Measurements from ENCODE around the gene FBXW8.
A peak's percentile ranks its signal among the peaks of the same experiment; 100 is the strongest.

The FBXW8 gene, protein sequence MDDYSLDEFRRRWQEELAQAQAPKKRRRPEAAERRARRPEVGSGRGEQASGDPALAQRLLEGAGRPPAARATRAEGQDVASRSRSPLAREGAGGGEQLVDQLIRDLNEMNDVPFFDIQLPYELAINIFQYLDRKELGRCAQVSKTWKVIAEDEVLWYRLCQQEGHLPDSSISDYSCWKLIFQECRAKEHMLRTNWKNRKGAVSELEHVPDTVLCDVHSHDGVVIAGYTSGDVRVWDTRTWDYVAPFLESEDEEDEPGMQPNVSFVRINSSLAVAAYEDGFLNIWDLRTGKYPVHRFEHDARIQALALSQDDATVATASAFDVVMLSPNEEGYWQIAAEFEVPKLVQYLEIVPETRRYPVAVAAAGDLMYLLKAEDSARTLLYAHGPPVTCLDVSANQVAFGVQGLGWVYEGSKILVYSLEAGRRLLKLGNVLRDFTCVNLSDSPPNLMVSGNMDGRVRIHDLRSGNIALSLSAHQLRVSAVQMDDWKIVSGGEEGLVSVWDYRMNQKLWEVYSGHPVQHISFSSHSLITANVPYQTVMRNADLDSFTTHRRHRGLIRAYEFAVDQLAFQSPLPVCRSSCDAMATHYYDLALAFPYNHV

DNA sequence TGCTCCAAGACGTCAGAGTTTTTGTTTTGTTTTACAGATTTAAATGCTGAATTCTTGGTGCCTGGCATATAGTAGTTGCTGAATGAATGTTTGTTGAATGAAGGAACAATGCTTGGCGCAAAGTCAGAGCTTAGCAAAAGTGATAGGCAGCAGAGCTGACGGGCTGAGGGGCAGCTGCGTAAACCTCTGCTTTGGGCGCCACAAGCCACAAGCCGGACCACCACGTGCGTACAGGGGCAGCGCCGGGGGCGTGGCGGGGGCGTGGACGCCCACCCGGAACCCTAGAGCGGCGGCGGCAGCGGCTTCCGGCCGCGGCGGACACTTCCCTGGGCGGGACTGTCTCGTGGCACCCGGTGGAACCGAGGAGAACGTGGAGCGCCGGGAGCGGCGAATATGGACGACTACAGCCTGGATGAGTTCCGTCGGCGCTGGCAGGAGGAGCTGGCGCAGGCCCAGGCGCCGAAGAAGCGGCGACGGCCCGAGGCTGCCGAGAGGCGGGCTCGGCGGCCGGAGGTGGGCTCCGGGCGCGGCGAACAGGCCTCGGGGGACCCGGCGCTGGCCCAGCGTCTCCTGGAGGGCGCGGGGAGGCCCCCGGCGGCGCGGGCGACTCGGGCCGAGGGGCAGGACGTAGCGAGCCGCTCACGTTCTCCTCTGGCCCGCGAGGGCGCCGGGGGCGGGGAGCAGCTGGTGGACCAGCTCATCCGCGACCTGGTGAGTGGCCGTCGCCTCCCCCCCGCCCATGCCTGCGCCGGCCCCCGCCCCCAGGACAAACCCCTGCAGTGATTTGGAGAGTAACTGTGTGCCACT lies at the start of gene FBXW8:
TSS of gene FBXW8 (plus strand) at position 306 of the 807 bp plus-strand sequence. CDS start at position 394, 88 bp downstream.
- no peaks in the 10 kb centered on the region for H3K36me3 ChIP-seq (ENCODE audit: control insufficient read depth in 1 of 2, insufficient read depth in 2 of 2, low read length in 2 of 2)
- peaks cover 0 to 11% of the 10 kb centered on the region in 2 donors for H3K4me1 ChIP-seq (ENCODE audit: control insufficient read depth in 1 of 2, insufficient read depth in 2 of 2, low read length in 2 of 2)
- H3K4me3 ChIP-seq (ENCODE audit: low read depth in 1 of 2, low read length in 2 of 2), result peak within 1 kb of the TSS; percentile 69 to 86
- H3K27me3 ChIP-seq (ENCODE audit: low read depth, low read length), result no peaks in the 10 kb centered on the region
- peak within 1 kb of the TSS; percentile 23 for H3K27ac ChIP-seq (ENCODE audit: low read length)
- H3K9me3 ChIP-seq (ENCODE audit: control insufficient read depth in 1 of 2, low read length in 2 of 2), result no peaks in the 10 kb centered on the region

DNA sequence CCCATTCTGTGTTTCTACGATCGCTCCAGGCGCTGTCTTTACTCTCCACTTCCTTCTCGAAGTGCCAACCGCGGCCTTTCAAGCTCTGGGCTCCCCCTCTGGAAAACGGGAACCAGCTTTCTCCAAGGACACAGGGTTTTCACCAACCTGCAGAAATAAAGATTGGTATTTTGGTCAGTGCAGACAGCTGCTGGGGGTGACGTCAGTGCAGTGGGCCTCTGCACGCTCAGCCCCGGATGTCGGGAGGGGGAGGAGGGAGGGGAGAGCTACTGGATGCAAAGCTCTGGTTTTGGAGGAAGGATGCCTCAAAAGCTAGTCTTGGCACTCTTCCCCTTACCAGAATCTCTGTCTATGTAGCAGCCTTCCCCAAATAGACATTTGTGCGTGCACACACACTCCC lies 49.4 kb upstream of the FBXW8 start:
- H3K4me3 ChIP-seq (ENCODE audit: low read depth in 1 of 2, low read length in 2 of 2), result no peak overlapping the region
- no peaks in the 10 kb centered on the region for H3K9me3 ChIP-seq (ENCODE audit: control insufficient read depth in 1 of 2, low read length in 2 of 2)
- H3K36me3 ChIP-seq (ENCODE audit: control insufficient read depth in 1 of 2, insufficient read depth in 2 of 2, low read length in 2 of 2), result no peaks in the 10 kb centered on the region
- no peaks in the 10 kb centered on the region for H3K27me3 ChIP-seq (ENCODE audit: low read depth, low read length)
- H3K27ac ChIP-seq (ENCODE audit: low read length), result no peak overlapping the region
- peaks cover 0 to 6% of the 10 kb centered on the region in 2 donors for H3K4me1 ChIP-seq (ENCODE audit: control insufficient read depth in 1 of 2, insufficient read depth in 2 of 2, low read length in 2 of 2)

DNA sequence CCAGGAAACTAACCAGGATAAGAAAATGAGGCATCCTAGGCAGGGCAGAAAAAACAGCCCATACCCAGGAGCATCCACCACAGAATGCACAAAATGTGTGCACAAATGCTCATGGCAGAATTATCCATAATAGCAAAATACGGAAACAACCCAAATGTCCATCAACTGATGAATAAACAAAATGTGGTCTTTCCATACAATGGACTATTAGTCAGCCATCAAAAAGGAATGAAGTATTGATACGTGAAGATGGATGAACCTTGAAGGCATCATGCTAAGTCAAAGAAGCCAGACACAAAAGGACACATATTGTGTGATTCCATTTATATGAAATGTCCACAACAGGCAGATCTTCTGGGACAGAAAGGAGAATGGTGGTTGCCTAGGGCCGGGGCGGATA lies 48.6 kb upstream of the FBXW8 start:
- Histone ChIP-seq H3K4me3 (ENCODE audit: low read depth in 1 of 2, low read length in 2 of 2) (no peak overlapping the region), H3K27ac (ENCODE audit: low read length) (no peak overlapping the region), H3K36me3 (ENCODE audit: control insufficient read depth in 1 of 2, insufficient read depth in 2 of 2, low read length in 2 of 2) (no peaks in the 10 kb centered on the region), H3K27me3 (ENCODE audit: low read depth, low read length) (no peaks in the 10 kb centered on the region), H3K9me3 (ENCODE audit: control insufficient read depth in 1 of 2, low read length in 2 of 2) (no peaks in the 10 kb centered on the region), H3K4me1 (ENCODE audit: control insufficient read depth in 1 of 2, insufficient read depth in 2 of 2, low read length in 2 of 2) (peaks cover 0 to 6% of the 10 kb centered on the region in 2 donors)

DNA sequence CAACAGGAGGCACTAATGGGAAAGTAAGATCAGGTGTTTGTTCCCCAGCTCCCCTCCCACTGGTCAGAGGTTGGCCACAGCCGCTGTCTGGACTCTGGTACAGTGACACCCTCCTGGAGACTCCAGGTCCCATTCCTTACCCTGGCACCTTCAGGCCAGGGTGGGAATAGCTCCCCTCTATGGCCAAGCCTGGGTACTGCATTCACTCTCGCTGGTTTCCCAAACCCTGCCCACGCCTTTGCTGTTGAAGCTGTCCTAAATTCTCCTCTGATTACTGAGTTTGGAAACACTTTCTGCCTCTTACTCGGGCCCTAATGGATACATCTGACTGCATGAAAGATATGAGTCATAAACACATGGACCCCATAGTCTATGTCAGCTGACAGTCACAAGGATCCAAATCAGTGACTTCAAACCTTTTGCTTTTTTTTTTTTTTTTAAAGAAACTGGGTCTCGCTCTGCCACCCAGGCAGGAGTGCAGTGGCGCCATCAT lies 47.4 kb upstream of the FBXW8 start:
- Histone ChIP-seq H3K27me3 (ENCODE audit: low read depth, low read length) (no peaks in the 10 kb centered on the region), H3K9me3 (ENCODE audit: control insufficient read depth in 1 of 2, low read length in 2 of 2) (no peaks in the 10 kb centered on the region), H3K4me3 (ENCODE audit: low read depth in 1 of 2, low read length in 2 of 2) (no peak overlapping the region), H3K4me1 (ENCODE audit: control insufficient read depth in 1 of 2, insufficient read depth in 2 of 2, low read length in 2 of 2) (peaks cover 0 to 3% of the 10 kb centered on the region in 2 donors), H3K27ac (ENCODE audit: low read length) (no peak overlapping the region), H3K36me3 (ENCODE audit: control insufficient read depth in 1 of 2, insufficient read depth in 2 of 2, low read length in 2 of 2) (no peaks in the 10 kb centered on the region)

DNA sequence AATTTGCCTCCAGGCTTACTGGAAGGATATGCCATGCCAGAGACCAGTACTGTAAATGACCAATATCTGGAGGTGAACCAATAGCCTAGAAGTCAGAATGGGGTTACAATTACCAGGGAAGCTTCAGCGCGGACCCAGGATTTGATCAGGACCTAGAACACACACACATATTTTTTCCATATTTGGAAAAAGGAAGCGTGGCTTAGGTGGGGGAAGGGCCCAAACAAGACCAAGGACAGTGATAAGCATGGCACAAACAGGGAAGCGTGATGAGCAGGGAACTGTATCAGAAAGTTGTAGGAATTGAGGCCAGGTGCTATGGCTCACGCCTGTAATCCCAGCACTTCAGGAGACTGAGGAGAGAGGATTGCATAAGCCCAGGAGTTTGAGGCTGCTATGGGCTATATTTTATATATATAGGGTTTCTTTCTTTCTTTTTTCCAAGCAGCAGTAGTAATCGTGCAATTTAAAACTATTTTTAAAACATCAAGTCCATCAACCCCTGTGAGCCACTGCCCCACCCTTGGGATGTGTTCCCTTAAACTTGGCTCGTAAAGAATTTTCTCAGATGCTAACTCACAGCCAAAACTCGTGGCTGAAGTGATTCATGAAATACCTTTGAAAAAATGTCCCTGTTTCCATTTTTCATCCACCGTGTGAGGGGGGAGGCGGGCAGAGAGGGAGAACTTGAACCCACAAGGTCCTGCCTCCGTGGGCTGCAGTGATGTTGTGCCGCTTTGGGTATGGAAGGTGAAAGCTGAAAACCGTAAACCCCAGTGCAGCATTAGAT lies 46.2 kb upstream of the FBXW8 start:
- Histone ChIP-seq H3K36me3 (ENCODE audit: control insufficient read depth in 1 of 2, insufficient read depth in 2 of 2, low read length in 2 of 2) (no peaks in the 10 kb centered on the region), H3K4me3 (ENCODE audit: low read depth in 1 of 2, low read length in 2 of 2) (no peak overlapping the region), H3K4me1 (ENCODE audit: control insufficient read depth in 1 of 2, insufficient read depth in 2 of 2, low read length in 2 of 2) (peaks cover 0 to 3% of the 10 kb centered on the region in 2 donors), H3K9me3 (ENCODE audit: control insufficient read depth in 1 of 2, low read length in 2 of 2) (no peaks in the 10 kb centered on the region), H3K27me3 (ENCODE audit: low read depth, low read length) (no peaks in the 10 kb centered on the region), H3K27ac (ENCODE audit: low read length) (no peak overlapping the region)

DNA sequence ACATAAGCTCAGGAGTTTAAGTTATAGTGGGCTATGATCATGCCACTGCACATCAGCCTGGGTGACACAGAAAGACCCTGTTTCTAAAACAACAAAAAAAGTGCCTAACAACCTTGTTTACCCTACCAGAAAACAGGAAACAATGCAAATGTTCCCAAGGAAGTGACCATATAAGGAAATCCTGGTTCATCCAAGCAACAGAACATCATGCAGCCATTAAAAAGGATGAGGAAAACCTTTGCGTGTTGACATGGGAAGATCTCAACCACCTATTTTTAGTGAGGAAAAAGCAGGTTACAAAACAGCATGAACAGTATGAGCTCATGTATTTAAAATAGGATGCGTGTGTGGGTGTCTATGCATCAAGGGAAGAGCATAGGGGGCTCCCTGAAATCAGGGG lies 43.2 kb upstream of the FBXW8 start:
- Histone ChIP-seq H3K27me3 (ENCODE audit: low read depth, low read length) (no peaks in the 10 kb centered on the region), H3K4me3 (ENCODE audit: low read depth in 1 of 2, low read length in 2 of 2) (no peak overlapping the region), H3K9me3 (ENCODE audit: control insufficient read depth in 1 of 2, low read length in 2 of 2) (no peaks in the 10 kb centered on the region), H3K4me1 (ENCODE audit: control insufficient read depth in 1 of 2, insufficient read depth in 2 of 2, low read length in 2 of 2) (no peaks in the 10 kb centered on the region), H3K36me3 (ENCODE audit: control insufficient read depth in 1 of 2, insufficient read depth in 2 of 2, low read length in 2 of 2) (no peaks in the 10 kb centered on the region), H3K27ac (ENCODE audit: low read length) (no peak overlapping the region)

DNA sequence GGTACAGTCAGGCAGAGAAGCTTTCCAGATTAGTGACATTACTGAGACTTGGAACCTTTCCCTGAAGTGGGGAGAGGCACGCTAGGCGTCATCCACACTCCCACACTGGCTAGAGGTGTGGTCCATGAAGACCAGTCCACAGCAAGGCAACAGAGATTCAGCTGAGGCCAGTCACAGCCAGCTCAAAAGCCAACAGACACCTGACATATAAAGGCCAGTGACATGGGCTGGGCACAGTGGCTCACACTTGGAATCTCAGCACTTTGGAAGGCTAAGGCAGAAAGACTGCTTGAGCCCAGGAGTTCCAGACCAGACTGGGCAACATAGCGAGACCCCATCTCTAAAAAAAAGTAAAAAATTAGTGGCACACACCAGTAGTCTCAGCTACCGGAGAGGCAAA lies 40.4 kb upstream of the FBXW8 start:
- no peaks in the 10 kb centered on the region for H3K27me3 ChIP-seq (ENCODE audit: low read depth, low read length)
- no peak overlapping the region for H3K4me3 ChIP-seq (ENCODE audit: low read depth in 1 of 2, low read length in 2 of 2)
- H3K36me3 ChIP-seq (ENCODE audit: control insufficient read depth in 1 of 2, insufficient read depth in 2 of 2, low read length in 2 of 2), result no peaks in the 10 kb centered on the region
- peaks cover 5 to 14% of the 10 kb centered on the region in 2 donors for H3K9me3 ChIP-seq (ENCODE audit: control insufficient read depth in 1 of 2, low read length in 2 of 2)
- H3K4me1 ChIP-seq (ENCODE audit: control insufficient read depth in 1 of 2, insufficient read depth in 2 of 2, low read length in 2 of 2), result no peaks in the 10 kb centered on the region
- H3K27ac ChIP-seq (ENCODE audit: low read length), result no peak overlapping the region

DNA sequence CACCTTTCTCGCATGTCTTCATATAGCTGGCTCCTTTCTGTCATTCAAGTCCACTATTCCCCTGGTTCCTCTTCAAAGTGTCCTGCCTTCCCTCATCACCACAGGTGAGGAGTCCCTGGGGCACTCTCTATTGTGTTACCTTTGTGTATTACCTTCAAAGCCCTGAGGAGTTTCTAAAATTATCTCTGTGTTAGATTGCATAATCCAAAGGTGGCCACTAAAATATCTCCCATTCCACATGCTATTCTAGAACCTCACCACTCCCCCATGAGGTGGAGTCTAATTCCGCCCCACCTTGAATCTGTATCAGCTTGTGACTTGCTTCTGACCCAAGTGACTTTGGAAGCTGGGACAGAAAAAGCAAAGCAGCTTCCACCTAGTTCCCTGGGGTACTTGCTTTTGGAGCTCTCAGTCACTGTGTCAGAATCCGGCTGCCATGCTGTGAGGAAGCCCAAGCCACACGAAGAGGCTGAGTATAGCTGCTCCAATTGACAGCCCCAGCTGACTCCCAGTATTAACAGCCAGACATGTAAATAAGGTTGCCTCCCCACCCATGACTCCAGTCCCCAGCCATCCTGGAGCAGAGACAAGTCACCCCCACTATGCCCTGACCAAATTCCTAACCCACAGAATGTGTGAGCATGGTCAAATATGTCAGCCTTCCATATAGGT lies 36.3 kb upstream of the FBXW8 start:
- Histone ChIP-seq H3K27ac (ENCODE audit: low read length) (no peak overlapping the region), H3K36me3 (ENCODE audit: control insufficient read depth in 1 of 2, insufficient read depth in 2 of 2, low read length in 2 of 2) (no peaks in the 10 kb centered on the region), H3K9me3 (ENCODE audit: control insufficient read depth in 1 of 2, low read length in 2 of 2) (peaks cover 5 to 14% of the 10 kb centered on the region in 2 donors), H3K4me1 (ENCODE audit: control insufficient read depth in 1 of 2, insufficient read depth in 2 of 2, low read length in 2 of 2) (peaks cover 0 to 18% of the 10 kb centered on the region in 2 donors), H3K27me3 (ENCODE audit: low read depth, low read length) (peaks cover 21% of the 10 kb centered on the region), H3K4me3 (ENCODE audit: low read depth in 1 of 2, low read length in 2 of 2) (no peak overlapping the region)

DNA sequence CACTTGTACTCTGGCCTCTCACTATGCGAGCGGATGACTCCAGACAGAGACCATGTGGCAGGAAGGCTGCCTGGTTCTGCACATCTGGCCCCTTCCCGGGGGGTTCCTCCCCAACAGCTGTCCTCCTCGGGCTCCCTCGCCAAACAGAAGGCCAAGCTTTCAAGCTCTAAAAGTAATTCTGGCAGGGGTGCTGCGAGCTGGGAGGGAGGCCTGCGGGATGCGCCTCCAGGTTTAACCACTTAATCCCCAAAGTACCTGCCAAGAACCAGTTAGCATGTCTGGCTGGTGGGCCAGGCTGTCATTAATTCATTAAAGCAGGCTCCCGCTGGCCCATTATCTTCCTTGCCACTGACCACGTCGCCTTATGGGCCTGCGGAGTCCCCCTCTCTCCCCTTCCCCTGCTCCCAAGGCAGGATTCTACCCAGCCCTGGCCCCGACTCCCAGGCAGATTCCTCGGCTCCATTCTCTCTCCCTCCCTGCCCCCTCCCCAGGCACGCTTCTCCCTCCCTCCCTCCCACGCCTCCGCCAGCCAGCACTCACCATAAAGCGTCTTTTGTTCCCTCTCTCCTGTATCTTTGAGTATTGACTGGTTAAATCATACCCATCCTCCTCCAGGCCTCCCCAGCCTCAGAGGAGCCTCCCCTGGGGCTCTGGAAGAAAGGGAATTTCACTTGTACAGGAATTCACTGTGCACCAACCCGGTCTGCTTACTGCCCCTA lies 34.4 kb upstream of the FBXW8 start:
- Histone ChIP-seq H3K4me3 (ENCODE audit: low read depth in 1 of 2, low read length in 2 of 2) (no peak overlapping the region), H3K36me3 (ENCODE audit: control insufficient read depth in 1 of 2, insufficient read depth in 2 of 2, low read length in 2 of 2) (no peaks in the 10 kb centered on the region), H3K9me3 (ENCODE audit: control insufficient read depth in 1 of 2, low read length in 2 of 2) (peaks cover 5 to 14% of the 10 kb centered on the region in 2 donors), H3K4me1 (ENCODE audit: control insufficient read depth in 1 of 2, insufficient read depth in 2 of 2, low read length in 2 of 2) (peaks cover 0 to 33% of the 10 kb centered on the region in 2 donors), H3K27me3 (ENCODE audit: low read depth, low read length) (peaks cover 33% of the 10 kb centered on the region), H3K27ac (ENCODE audit: low read length) (no peak overlapping the region)
